ENCODE data around the gene PTPRN2. TPM values are rescaled to one million over a fixed set of nuclear protein-coding genes. Genes with fewer than 3 reads are reported as not detected.

PTPRN2 gene
- total and polyA plus RNA-seq, 2 of the 8 experiments (the other 6 are each of a cell fraction or from before 2014, with no cell fraction given) = 2.6 to 4.5 TPM

DNA sequence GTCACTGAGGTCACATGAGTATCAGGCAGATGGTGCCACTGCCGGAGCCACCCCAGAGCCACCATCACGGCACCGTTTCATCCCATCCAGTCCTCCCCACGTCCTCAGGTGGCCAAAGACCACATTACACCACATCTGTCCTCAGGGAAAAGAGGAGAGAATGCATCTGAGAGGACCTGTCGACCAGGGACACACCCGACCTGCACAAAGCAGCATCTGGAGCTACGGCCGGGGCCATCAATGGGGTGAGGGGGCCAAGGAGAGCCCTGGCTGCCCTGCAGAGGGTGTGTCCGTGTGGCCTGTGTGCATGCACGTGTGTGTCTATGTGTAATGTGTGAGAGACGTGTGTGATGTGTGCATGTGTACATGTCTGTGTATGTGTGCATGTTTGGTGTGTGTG is 770.2 kb downstream of the PTPRN2 start:
- Histone ChIP-seq H2AFZ (ENCODE audit: low read length) (no peak overlapping the region), H3K9ac (replicated peaks in 1 of 4; ENCODE audit: extremely low read depth in 1 of 4, low read depth in 3 of 4, low read length in 3 of 4) (no peak overlapping the region), H4K91ac (replicated peaks; ENCODE audit: insufficient read length, low read length) (peak overlapping the region; percentile 89), H4K20me1 (replicated peaks in 1 of 2; ENCODE audit: control insufficient read depth in 1 of 2, insufficient read depth in 2 of 2, low read length in 2 of 2) (peaks cover 0 to 17% of the 10 kb centered on the region in 2 experiments), H3K4ac (replicated peaks; ENCODE audit: insufficient read length, low read depth, low read length) (peak overlapping the region; percentile 49), H4K8ac (ENCODE audit: extremely low read depth, insufficient read depth, low read length) (no peak overlapping the region), H3K14ac (ENCODE audit: insufficient read length) (no peak overlapping the region), H3K23me2 (ENCODE audit: low read depth, low read length) (peaks cover 21% of the 10 kb centered on the region), H2BK12ac (ENCODE audit: low read depth, low read length) (peak overlapping the region; percentile 60; the same call in 1 of the 2 replicates), H2BK20ac (ENCODE audit: low read length) (peak overlapping the region; percentile 52; the same call in 1 of the 2 replicates), H3K27me3 (replicated peaks in 1 of 4; ENCODE audit: control insufficient read depth in 3 of 4, extremely low read depth in 1 of 4, insufficient read depth in 3 of 4, low read length in 3 of 4) (no peaks in the 10 kb centered on the region; a peak in 1 of 7 replicates), H3K27ac (ENCODE audit: low read depth, low read length) (no peak overlapping the region), H2BK120ac (replicated peaks; ENCODE audit: low read depth, low read length) (no peak overlapping the region), H3K79me1 (ENCODE audit: low read depth, low read length) (no peaks in the 10 kb centered on the region), H2AK5ac (ENCODE audit: low read depth, low read length) (peak overlapping the region; percentile 95), H3K4me2 (ENCODE audit: insufficient read depth in 1 of 2, low read depth in 2 of 2, low read length in 2 of 2) (no peak overlapping the region), H3K18ac (ENCODE audit: extremely low read depth, low read length) (no peak overlapping the region; the same call in 1 of the 2 replicates), H3K4me1 (replicated peaks in 1 of 4; ENCODE audit: control insufficient read depth in 3 of 4, insufficient read depth in 4 of 4, low read length in 3 of 4) (no peaks in the 10 kb centered on the region; a peak in 1 of 7 replicates), H3K79me2 (ENCODE audit: control insufficient read depth in 1 of 2, insufficient read depth in 2 of 2, low read length in 2 of 2) (no peaks in the 10 kb centered on the region), H3K4me3 (ENCODE audit: extremely low read depth in 1 of 4, insufficient read depth in 2 of 4, low read depth in 3 of 4, low read length in 4 of 4) (no peak overlapping the region), H3K9me3 (ENCODE audit: insufficient read depth in 2 of 2, low read depth in 1 of 2, low read length in 1 of 2) (0 out of 4 replicates have a peak, but pooled peaks cover 0 to 3% of the 10 kb centered on the region in 2 experiments), H3K56ac (replicated peaks; ENCODE audit: insufficient read length, low read depth, low read length) (no peak overlapping the region), H2BK15ac (ENCODE audit: low read length) (peak overlapping the region; percentile 100), H2BK5ac (ENCODE audit: low read depth, low read length) (peak overlapping the region; percentile 41), H3K23ac (ENCODE audit: insufficient read length) (no peak overlapping the region), H4K5ac (ENCODE audit: insufficient read length, low read depth, low read length) (no peak overlapping the region), H3K36me3 (ENCODE audit: control insufficient read depth in 2 of 4, insufficient read depth in 4 of 4, low read length in 3 of 4) (no peaks in the 10 kb centered on the region; a peak in 1 of 8 replicates)
- no peak for FAIRE-seq
- TF ChIP-seq KDM1A (IDR thresholded peaks at IDR 0.05; ENCODE audit: borderline replicate concordance, low read length) (no peak), RNF2 (IDR thresholded peaks at IDR 0.05; ENCODE audit: borderline replicate concordance, low read depth, low read length, missing control alignments, poor library complexity, severe bottlenecking) (no peak), FOSL1 (IDR thresholded peaks at IDR 0.05; ENCODE audit: insufficient read depth, low read depth, low read length) (no peak), SRF (IDR thresholded peaks at IDR 0.05; ENCODE audit: low read depth, low read length) (no peak), MAX (IDR thresholded peaks at IDR 0.05) (no peak), TAF7 (optimal IDR thresholded peaks at IDR 0.05; ENCODE audit: borderline replicate concordance, low read depth, low read length) (no peak), TEAD4 (IDR thresholded peaks at IDR 0.05; ENCODE audit: low read depth, low read length) (no peak), SP1 (IDR thresholded peaks at IDR 0.05; ENCODE audit: low read depth, low read length) (no peak), SAP30 (IDR thresholded peaks at IDR 0.05; ENCODE audit: insufficient read depth, insufficient replicate concordance, low read length) (no peak), CHD2 (IDR thresholded peaks at IDR 0.05; ENCODE audit: low read length) (no peak), BCL11A (IDR thresholded peaks at IDR 0.05; ENCODE audit: low read depth in 2 of 2, low read length in 2 of 2) (no peak), KDM4A (IDR thresholded peaks at IDR 0.05; ENCODE audit: low read depth, low read length, severe bottlenecking) (no peak)
- WGBS, 2 experiments (ENCODE audit: extremely low coverage in 1 of 2, insufficient coverage in 1 of 2, insufficient read length in 1 of 2, insufficient replicate concordance in 2 of 2, low coverage in 1 of 2, low lambda C conversion rate in 2 of 2, missing lambda C conversion rate in 1 of 2) = 88% methylated on average over 10 of the region's 11 CpGs; no CpG with 5 or more reads in 1 of the 2 experiments
- DNase-seq (ENCODE audit: low read depth in 1 of 2, low spot score in 2 of 2) = no peak
- ChIA-PET CTCF (ENCODE audit: partially characterized antibody) (no interaction called here), POLR2A (ENCODE audit: partially characterized antibody) (no interaction called here)

Data from H1 (cell line).